Measurements from ENCODE around the gene SCUBE3.

The SCUBE3 gene

DNA sequence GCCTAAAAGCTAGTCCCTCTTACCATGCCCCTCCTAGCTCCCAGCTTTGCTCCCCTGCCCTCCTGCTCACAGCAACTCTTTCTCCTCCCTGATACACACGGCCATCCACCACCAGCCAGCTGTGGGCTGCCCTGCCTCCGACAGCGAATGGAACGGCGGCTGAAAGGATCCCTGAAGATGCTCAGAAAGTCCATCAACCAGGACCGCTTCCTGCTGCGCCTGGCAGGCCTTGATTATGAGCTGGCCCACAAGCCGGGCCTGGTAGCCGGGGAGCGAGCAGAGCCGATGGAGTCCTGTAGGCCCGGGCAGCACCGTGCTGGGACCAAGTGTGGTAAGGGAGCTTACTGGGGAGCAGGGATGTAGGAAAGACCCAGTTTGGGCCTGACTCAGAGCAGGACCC, 29.1 kb downstream of the SCUBE3 start:
- no peak for DNase-seq

DNA sequence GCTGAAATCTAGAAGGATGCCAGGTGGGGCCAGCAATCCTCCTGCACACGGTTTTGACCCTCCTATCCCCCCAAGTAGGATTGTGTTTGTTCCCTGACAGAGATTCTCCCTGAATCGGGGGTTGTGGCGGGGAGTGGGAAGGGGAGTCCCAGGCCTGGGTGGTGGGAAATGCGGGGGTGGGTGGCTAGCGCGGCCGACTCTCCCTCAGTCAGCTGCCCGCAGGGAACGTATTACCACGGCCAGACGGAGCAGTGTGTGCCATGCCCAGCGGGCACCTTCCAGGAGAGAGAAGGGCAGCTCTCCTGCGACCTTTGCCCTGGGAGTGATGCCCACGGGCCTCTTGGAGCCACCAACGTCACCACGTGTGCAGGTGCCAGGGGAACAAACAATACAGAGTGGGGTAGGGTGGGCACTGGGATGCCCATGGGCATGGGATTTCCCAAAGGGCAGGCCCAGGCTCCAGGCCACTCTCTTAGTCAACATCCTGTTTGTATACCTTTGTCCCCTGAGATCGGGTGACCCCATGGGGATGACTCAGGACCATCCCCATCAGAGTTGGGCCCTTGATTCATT, 29.7 kb downstream of the SCUBE3 start:
- no peak for DNase-seq

DNA sequence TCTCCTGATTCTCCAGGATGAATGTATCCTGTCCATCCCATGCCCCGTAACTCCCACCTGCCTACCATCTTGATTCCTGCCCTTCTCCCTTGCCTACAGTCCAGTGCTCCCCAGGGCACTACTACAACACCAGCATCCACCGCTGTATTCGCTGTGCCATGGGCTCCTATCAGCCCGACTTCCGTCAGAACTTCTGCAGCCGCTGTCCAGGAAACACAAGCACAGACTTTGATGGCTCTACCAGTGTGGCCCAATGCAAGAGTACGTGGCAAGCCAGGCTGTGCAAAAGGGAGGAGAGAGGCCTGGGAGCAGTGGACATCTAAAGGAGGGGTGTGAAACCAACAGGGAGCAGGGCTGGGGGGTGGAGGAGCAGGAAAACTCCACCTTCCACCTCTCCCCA, 30.8 kb downstream of the SCUBE3 start:
- no peak for DNase-seq

DNA sequence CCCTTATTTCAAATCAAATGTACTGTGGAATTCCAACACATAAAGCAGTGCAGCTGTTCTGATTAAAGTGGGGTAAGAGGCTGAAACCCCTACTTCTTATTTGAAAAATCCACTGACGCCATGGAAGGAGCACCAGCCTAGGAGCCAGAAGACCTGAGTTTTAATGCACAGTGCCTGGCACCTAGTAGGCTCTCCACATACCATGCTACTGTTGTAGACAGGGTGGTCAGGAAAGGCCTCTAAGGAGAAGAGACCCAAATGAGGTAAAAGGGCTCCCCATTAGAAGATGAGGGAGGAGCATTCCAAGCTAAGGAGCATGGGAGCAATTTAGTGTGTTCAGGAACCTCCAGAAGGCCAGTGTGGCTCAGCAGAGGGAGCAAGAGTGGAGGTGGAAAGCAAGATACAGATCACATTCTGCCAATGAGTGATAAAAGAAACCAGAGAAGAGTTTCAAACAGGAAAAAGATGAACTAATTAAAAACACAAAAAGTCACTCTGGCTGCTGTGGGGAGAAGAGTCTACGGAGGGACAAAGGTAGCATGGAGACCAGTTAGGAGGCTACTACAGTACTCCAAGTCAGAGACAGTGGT, 34.0 kb downstream of the SCUBE3 start:
- no peak for DNase-seq

DNA sequence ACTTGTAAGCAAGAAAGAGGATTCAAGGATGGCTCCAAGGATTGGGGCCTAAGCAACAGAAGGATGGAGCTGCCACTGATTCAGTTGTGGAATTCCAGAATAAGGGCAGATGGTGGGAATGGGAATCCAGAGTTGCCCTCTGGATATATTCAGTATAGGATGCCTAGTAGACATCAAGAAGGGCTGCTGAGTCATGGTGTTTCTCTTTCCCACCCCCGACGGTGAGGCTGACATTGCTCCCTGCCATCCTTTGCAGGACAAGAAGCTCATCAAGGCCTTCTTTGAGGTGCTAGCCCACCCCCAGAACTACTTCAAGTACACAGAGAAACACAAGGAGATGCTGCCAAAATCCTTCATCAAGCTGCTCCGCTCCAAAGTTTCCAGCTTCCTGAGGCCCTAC, 34.5 kb downstream of the SCUBE3 start:
- no peak for DNase-seq

DNA sequence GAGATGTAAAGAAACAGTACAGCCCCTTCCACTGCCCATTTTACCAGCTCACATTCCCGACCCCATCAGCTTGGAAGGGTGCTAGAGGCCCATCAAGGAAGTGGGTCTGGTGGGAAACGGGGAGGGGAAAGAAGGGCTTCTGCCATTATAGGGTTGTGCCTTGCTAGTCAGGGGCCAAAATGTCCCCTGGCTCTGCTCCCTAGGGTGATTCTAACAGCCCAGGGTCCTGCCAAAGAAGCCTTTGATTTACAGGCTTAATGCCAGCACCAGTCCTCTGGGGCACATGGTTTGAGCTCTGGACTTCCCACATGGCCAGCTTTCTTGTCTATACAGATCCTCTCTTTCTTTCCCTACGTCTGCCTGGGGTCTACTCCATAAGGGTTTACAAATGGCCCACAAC, 35.2 kb downstream of the SCUBE3 start:
- no peak for DNase-seq

DNA sequence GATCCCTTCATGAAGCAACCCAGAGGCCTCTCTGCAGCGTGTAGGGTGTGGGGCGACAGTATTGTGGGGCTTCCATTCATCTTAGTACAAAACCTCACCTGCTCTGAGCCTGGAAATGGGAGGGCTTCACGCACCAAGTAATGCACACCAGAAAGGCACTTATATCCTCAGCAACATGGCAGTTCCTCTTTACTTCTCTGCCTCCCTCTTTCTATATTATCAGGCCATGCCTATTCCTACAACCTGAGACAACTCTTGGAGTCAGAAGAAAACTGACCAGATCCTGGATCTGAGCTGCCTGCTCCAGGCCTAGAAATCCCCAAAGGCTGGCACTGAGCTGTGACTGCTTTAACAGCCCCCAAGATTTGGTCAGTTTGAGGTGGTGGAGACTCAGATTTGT, 38.2 kb downstream of the SCUBE3 start:
- no peak for DNase-seq

DNA sequence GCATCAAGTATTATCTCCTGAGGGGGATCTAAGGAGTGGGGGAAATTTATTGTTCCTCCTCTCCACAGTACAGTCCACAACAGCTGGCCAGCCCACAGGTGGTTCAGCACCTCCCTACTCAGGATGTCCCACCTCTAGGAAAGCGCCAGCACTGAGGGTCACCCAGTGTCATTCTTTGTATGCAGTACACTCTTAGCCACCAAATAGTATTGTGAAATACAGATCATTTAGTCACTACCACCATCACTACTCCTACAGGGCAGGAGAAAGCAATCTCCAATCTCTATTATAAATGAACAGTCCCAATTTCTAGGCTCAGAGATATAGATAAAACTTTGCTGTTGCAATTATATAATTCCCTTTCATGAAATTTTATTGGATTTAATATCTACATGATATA, 39.5 kb downstream of the SCUBE3 start:
- no peak for DNase-seq

DNA sequence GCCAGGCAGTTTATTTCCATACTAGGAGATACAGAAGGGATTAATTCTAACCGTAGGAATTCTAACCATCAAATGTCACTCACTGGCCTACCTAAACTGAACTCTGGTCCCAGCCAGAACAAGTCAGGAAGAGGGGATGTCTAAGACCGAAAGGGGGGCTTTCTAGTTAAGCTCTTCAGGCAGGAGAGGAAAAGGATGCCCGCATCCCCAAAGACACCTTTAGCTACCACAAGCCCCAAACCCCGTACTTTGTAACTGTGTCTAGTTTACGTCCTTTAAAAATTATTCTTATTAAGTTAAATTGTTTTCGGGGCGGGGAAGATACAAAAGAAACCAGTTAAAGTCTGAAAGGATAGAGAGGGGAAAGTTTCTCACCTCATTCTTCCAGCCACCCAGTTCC, 44.6 kb downstream of the SCUBE3 start:
- no peak for DNase-seq

DNA sequence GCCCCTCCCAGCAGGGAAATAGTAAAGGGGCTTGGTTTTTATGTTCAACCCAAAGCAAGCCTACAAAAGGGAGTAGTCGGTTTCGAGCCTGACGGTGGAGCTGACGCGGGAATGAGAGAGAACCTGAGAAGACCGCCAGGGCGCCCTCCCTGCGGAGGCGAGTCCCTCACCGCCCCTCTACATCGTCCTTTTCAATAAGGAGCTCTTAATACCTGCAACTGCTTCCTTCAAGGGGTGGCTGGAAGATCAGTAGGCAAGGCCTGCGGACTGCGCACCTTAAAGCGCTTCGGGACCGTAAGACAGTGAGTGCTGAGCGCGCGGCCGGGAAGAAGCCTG, 45.1 kb downstream of the SCUBE3 start:
- no peak for DNase-seq

DNA sequence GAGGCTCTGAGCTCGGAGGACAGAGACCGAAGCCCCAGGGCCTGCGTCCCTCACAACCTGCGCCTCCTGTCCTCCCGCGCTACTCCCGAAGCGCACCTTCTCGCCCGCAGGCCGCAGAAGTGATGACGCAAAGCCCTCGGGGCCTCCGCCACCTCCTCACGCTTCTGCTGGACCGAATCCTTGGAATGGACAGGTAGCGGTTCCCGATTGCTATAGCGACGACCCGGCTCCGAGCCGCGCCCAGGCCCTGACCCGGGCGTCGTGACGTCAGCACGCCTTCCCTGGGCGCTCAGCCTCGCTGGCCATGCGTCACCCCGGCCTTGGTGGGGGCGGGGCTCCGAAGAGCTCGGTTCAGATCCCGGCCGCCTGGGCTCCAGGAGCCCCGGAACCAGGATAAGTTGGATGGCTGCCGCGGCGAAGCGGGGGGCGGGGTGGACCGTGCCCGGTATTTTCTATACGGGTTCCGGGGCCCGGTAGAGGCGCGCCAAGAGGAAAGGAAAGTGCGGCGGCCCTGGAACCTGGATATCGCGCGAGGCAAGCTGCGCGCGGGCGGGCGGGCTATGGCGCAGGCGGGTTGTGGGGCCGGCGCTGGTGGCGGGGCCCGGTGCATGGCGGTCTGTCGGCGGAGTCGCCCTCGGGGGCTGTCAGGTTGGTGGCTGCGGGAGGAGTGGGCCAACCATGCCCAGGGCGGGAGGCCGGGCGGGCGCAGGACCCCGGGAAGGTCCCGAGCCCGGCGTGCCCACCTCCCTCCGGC, 45.6 kb downstream of the SCUBE3 start, which contains the start of gene ZNF76:
Gene ZNF76, plus strand, starts transcription at position 542 of the 754 bp plus-strand sequence. CDS start 21,417 bp downstream, outside the sequence.
- DNase-seq = peak; percentile 86

DNA sequence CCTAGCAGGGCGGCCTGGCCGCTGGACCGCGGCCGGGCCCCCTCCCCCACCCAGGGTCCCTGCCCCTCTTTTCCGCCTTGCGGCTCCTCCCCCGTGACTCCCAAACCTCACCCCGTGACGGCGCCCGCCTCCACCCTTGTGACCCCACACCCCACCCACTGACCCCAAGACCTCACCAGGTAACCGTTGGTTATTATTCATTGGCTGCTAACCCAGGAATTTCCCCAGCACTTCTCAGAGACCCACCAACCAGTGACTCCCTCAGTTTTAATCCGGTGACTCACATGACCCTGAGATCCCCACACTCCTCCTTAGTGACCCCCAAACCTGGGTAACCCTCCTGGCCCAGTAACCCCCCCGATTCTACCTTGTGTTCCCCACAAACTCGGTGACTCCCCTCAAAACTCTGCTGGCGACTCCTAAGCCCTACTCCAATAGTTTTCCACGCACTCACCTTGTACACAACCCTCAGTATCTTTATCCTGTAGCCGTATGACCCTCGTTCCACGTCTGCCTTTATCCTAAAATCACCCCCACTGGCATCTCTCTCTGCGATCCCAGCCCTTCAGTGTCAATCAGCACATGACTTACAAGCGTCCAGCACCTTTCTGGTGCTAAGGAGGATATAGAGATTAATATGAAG, 46.3 kb downstream of the SCUBE3 start:
- no peak for DNase-seq

DNA sequence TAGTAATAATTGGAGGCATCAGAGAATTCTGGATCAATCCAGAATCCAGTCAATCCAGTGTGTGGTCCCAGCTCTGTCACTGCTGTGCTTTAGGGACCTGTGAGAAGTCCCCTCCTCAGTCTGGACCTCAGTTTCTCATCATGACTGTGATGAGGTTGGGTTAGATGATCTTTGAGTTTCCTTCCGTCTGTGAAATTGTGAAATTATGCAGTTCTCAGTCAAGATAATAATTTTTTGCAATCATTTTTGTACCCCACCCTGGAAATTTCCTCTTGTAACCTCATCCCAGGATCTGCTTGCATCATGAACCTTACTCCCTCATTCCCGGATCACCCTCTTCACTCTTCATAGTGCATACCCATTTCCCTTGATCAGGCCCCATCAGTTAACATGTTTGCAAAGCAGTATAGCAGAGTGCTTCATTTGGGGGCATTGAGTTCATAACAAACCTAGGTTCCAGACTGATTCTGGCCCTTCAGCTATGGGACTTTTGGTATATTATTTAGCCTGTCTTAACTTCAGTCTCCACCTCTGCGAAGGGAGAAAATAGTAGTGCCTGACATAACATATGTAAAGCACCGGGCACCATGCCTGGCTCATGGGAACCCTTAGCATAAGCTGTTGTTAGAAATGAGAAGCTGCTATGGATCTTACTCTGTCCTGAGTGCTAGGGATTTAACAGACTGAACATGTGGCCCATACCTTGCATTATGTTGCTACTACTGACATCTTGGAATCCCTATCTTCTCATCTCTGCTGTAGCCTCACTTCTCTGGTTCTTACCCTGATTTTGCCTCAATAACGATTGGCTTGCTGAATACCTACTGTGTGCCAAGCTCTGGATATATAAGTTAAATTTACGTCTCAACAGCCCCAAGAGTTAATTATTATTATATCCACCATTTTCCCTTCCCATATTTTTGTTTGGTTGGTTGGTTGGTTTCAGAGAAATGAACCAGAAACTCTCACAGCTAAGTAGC, 47.1 kb downstream of the SCUBE3 start:
- DNase-seq = no peak

DNA sequence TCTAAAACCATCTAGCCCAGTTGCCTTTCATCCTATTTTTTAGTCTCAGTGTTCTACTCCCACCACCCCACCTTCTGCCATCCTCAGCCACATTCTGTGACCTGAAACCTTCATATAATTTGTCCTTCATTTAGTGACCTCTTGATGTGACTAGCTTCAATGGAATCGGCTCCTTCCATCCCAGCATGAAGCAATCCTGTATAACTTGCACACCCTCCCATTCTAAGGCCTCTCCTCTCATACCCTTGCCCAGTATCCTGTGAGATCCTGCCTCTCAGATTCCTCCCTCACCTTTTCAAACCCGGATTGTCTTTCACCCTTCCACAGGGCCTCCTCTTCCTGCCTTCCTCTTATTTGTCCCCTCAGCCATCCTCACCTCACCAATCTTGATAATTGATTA, 48.8 kb downstream of the SCUBE3 start:
- no peak for DNase-seq

DNA sequence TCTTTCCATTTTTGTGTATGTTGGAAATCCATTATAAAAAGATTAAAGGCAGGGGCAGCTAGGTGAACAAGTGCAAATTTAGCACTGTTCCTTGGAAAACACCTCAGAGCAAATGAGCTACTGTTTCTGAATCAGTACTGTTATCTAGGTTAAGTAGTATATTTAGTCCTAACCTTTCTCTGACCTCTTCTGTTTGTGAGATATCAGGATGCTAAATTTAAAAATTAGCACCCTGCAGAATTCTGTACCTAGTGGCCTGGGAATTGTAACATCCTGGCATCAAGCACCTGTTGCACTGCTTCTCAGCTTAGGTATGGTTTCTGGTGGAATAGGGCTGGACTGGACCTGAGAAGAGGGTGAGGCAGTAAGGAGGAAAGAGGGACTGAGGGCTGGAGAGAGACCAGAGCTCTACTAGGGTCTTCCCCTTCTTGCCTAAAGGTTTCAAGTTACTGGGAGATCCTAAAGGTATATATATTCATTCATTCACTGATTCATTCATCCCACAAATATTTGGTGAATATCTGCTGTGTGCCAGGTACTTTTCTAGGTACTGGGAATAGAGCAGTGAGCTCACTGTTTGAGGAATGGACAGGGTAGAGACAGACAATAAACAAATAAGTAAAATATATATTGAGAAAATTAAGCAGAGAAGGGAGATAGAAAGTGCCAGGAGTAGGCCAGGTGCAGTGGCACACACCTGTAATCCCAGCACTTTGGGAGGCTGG, 51.0 kb downstream of the SCUBE3 start:
- DNase-seq = no peak

DNA sequence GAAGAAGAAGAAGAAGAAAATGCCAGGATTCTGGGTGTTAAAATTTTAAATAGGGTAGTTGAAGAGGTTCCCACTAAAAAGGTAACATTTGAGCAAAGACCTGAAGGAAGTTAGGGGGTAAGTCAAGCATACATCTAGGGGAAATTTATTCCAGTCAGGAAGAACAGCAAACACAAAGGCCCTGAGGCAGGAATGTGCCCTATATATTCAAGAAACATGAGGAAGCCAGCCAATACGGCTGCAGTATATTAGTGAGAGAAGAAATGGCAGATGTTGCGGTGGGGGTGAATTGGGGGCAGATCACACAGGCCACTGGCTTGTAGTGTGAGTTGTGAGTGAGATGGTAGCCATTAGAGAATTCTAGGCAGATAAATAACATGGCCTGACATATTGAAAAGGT, 51.8 kb downstream of the SCUBE3 start:
- no peak for DNase-seq

DNA sequence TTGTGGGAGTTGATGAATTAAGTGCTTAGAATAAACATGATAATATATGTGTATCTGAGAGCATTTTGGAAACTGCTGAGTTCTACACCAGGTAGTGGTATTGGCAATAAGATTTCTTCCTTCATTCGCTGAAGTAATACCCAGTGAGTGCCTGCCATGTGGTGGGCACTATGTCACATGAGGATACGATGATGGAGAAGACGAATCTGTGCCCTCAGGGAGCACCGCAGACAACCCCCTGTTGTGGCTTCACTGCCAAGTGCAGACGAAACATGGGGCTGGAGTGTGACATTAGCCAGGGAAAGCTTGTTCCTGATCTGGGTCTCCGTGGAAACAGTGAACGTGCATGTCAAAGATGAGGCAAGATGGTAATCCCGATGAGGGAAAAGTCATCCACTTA, 53.7 kb downstream of the SCUBE3 start:
- DNase-seq = no peak

DNA sequence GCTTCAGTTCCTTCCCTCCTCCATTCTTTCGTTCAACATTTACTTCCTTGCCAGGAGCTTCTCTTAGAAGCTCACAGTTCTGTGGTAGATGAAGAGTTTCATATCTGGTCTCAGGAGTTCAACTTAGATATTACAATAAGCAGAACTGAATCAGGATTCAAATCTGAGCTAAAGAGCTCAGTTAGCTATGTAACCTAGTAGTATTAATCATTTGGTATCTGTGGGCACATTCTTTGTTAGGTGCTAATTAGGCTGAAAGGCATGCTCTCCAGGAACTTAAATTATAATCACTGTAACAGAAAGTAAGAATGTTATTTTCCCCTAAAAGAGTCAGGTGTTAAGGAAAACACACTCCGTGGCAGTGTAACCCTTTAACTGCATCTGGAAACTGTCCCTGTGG, 54.1 kb downstream of the SCUBE3 start:
- DNase-seq = no peak

DNA sequence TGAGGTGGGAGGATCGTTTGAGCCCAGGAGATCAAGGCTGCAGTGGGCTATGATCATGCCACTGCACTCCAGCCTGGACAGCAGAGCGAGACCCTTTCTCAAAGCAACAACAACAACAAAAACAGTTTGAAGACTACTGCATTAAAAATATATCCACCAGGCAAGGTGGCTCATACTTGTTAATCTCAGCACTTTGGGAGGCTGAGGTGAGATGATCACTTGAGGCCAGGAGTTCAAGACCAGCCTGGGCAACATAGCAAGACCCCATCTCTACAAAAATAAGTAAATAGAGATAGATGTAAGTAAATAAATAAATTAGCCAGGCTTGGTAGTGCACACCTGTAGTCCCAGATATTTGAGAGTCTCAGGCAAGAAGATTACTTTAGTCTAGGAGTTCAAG, 58.2 kb downstream of the SCUBE3 start:
- DNase-seq = no peak

DNA sequence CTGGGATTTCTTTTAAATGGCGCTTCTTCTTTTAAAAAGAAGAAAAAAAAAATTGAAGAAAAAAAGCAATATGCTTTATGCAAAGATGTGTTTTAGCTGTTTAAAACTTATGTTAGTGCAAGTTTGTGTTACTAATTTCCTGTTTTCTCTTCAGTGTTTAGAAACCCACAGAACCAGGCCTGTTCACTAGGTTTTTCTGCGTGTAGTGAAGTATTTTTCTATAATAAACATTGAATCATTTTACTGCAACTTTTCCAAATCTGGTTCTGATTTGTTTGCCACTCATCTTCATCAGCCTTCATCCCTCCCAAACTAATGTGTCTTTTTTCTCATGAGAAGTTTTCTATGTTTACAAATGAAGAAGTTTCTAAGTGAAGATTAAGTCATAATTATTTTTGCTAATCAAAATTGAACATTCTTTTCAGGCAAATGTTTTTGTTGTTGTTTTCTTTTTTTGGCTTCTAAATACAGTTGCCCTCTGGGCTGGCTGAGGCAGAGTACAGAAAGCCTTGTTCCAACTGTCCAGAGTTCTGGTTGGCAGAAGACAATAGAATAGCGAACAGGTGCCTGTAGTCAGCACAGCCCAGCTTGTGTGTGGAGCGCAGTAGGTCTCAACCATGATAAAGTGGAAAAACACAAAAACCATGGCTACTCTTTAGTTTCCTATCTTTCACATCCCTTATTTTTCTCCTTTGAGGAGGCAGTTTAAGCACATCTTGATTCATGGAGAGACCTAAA, 60.2 kb downstream of the SCUBE3 start:
- no peak for DNase-seq

DNA sequence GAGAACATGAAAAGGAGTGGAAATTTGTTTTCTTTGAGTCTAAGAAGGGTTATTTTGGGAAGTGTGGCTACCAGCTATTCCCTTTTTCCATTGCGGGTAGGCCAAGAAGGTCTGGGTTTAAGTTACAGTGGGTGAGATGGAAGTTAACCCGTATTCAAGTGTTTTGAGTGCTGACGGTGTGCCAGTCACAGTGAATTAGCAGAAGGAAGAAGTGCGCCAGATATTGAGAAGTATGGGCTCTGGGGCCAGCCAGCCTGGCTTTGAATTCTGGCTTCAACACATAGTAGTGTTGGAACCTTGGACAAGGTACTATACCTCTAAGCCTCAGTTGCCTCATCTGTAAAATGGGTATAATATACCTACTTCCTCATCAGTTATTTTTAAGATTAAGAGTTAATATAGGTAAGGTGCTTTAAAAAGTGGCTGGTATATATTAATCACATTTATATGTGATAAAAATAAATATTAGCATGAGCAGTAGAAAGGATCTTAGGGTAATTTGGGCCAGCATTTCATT, 62.0 kb downstream of the SCUBE3 start:
- DNase-seq = no peak

Measured in NCI-H2107 (cell line).